ENCODE measurements around the gene MAPK8.

Gene MAPK8

GRCh38 chr10:48274636-48275035 lies 31.8 kb upstream of the MAPK8 start, which contains the start of gene FRMPD2:
FRMPD2 (minus strand) TSS chr10:48274696; CDS start chr10:48274567, 129 bp downstream.
- no peaks in the 10 kb centered on the region for H3K36me3 ChIP-seq (ENCODE audit: control insufficient read depth in 2 of 2, insufficient read depth in 1 of 2, low read length in 2 of 2)
- POLR2A ChIA-PET, result no interaction called here
- CTCF ChIA-PET, result no interaction called here
- no peaks in the 10 kb centered on the region for H3K9me3 ChIP-seq (ENCODE audit: control insufficient read depth, insufficient read depth, low read depth, low read length)
- no peak for TF ChIP-seq SP7 (tag by site-specific recombination; IDR thresholded peaks at IDR 0.05)
- no peak for TF ChIP-seq AEBP2 (tag by site-specific recombination; IDR thresholded peaks at IDR 0.05; ENCODE audit: borderline replicate concordance)
- TF ChIP-seq WT1 (tag by site-specific recombination; IDR thresholded peaks at IDR 0.05), result no peak
- TF ChIP-seq ZNF610 (tag by site-specific recombination; IDR thresholded peaks at IDR 0.05; ENCODE audit: borderline replicate concordance), result no peak
- no peak for TF ChIP-seq BCL11A (tag by site-specific recombination; IDR thresholded peaks at IDR 0.05; ENCODE audit: low read depth)
- TF ChIP-seq KLF1 (tag by site-specific recombination; IDR thresholded peaks at IDR 0.05), result no peak
- TF ChIP-seq ZFHX2 (tag by site-specific recombination; conservative IDR thresholded peaks at IDR 0.05), result no peak
- TF ChIP-seq ZFP37 (tag by site-specific recombination; IDR thresholded peaks at IDR 0.05), result no peak
- no peak for TF ChIP-seq CTCF (tag by site-specific recombination; IDR thresholded peaks at IDR 0.05)
- TF ChIP-seq ATF2 (tag by site-specific recombination; IDR thresholded peaks at IDR 0.05; ENCODE audit: low read depth), result no peak
- no peak for TF ChIP-seq RBAK (tag by site-specific recombination; IDR thresholded peaks at IDR 0.05)
- no peak for TF ChIP-seq ZNF747 (tag by site-specific recombination; IDR thresholded peaks at IDR 0.05)
- H3K4me3 ChIP-seq (ENCODE audit: low read depth, low read length), result no peak within 1 kb of the TSS
- H3K27ac ChIP-seq (ENCODE audit: extremely low read depth, low read depth, low read length), result no peak within 1 kb of the TSS
- H3K4me1 ChIP-seq (ENCODE audit: control insufficient read depth, insufficient read depth, low read length), result no peaks in the 10 kb centered on the region

- H3K36me3 ChIP-seq (ENCODE audit: control insufficient read depth in 2 of 2, insufficient read depth in 1 of 2, low read length in 2 of 2), result no peaks in the 10 kb centered on the region
- CTCF ChIA-PET, result no interaction called here
- TF ChIP-seq ZNF558 (tag by site-specific recombination; IDR thresholded peaks at IDR 0.05) (no peak), ZNF146 (tag by site-specific recombination; IDR thresholded peaks at IDR 0.05) (0 out of 2 replicates have a peak, but pooled peaks have one; percentile 60)
- H3K4me1 ChIP-seq (ENCODE audit: control insufficient read depth, insufficient read depth, low read length), result no peaks in the 10 kb centered on the region
- no peak overlapping the region for H3K27ac ChIP-seq (ENCODE audit: extremely low read depth, low read depth, low read length)
- no peak overlapping the region for H3K4me3 ChIP-seq (ENCODE audit: low read depth, low read length)
- no peaks in the 10 kb centered on the region for H3K9me3 ChIP-seq (ENCODE audit: control insufficient read depth, insufficient read depth, low read depth, low read length)
- POLR2A ChIA-PET, result no interaction called here
Measured at GRCh38 chr10:48277093-48277492, 29.4 kb upstream of the MAPK8 start.

- CTCF ChIA-PET, result no interaction called here
- no peaks in the 10 kb centered on the region for H3K9me3 ChIP-seq (ENCODE audit: control insufficient read depth, insufficient read depth, low read depth, low read length)
- no peaks in the 10 kb centered on the region for H3K4me1 ChIP-seq (ENCODE audit: control insufficient read depth, insufficient read depth, low read length)
- H3K27ac ChIP-seq (ENCODE audit: extremely low read depth, low read depth, low read length), result no peak overlapping the region
- H3K4me3 ChIP-seq (ENCODE audit: low read depth, low read length), result no peak overlapping the region
- POLR2A ChIA-PET, result no interaction called here
- no peaks in the 10 kb centered on the region for H3K36me3 ChIP-seq (ENCODE audit: control insufficient read depth in 2 of 2, insufficient read depth in 1 of 2, low read length in 2 of 2)
- TF ChIP-seq ZNF521 (tag by site-specific recombination; IDR thresholded peaks at IDR 0.05) (no peak), MZF1 (tag by site-specific recombination; IDR thresholded peaks at IDR 0.05; ENCODE audit: borderline replicate concordance) (no peak), GLIS1 (tag by site-specific recombination; IDR thresholded peaks at IDR 0.05) (no peak), ZNF121 (tag by site-specific recombination; IDR thresholded peaks at IDR 0.05) (no peak), PRDM10 (tag by site-specific recombination; IDR thresholded peaks at IDR 0.05) (no peak), PBX3 (CRISPR knock-in tag; IDR thresholded peaks at IDR 0.05) (no peak), ZNF37A (tag by site-specific recombination; IDR thresholded peaks at IDR 0.05) (no peak), FEZF1 (tag by site-specific recombination; IDR thresholded peaks at IDR 0.05) (no peak), REPIN1 (tag by site-specific recombination; IDR thresholded peaks at IDR 0.05; ENCODE audit: low read depth) (no peak)
Measured at GRCh38 chr10:48279081-48279751, 27.3 kb upstream of the MAPK8 start.

Measured in HEK293 (cell line).